RWPE2 (cell line): Measurements from ENCODE around the gene FMN1.

Experiments
- ATAC-seq: fragments of 200-7000 bp; cut with Tn5 transposase; 3 replicates; pipeline ENCODE4 v1.9.1; 2021; ENCODE audit warnings: low read depth
- DNase-seq: peaks from one replicate; pipeline ENCODE4 v3.0.0-alpha.2; 2020; ENCODE audit warnings: low spot score
- H3K27ac ChIP-seq: fragments of 450-650 bp; 2 replicates; pipeline ENCODE4 v1.5.1; 2017; ENCODE audit warnings: mild to moderate bottlenecking; ENCODE audit not compliant: poor library complexity, severe bottlenecking
- H3K27me3 ChIP-seq: fragments of 250-450 bp; sonication (Bioruptor Pico); 2 replicates; pipeline ENCODE4 v1.5.1; 2021; ENCODE audit warnings: mild to moderate bottlenecking, moderate library complexity; ENCODE audit not compliant: insufficient read depth, poor library complexity, severe bottlenecking
- H3K36me3 ChIP-seq: fragments of 250-450 bp; sonication (Bioruptor Pico); 2 replicates; pipeline ENCODE4 v1.5.1; 2020; ENCODE audit warnings: low read depth, mild to moderate bottlenecking, moderate library complexity
- H3K4me1 ChIP-seq: fragments of 250-450 bp; sonication (Bioruptor Pico); 2 replicates; pipeline ENCODE4 v1.5.1; 2021; ENCODE audit warnings: mild to moderate bottlenecking, moderate library complexity; ENCODE audit not compliant: insufficient read depth, poor library complexity, severe bottlenecking
- H3K4me3 ChIP-seq: fragments of 250-450 bp; sonication (Bioruptor Pico); 2 replicates; pipeline ENCODE4 v1.5.1; 2021; ENCODE audit warnings: mild to moderate bottlenecking, moderate library complexity; ENCODE audit not compliant: severe bottlenecking
- H3K9me3 ChIP-seq: fragments of 250-450 bp; sonication (Bioruptor Pico); 2 replicates; pipeline ENCODE4 v1.5.1; 2021; ENCODE audit warnings: mild to moderate bottlenecking, moderate library complexity; ENCODE audit not compliant: severe bottlenecking
- TF ChIP-seq, protein P1 (sequence below): fragments of 450-650 bp; IDR thresholded peaks from one replicate; pipeline ENCODE4 v1.5.1; 2017; ENCODE audit warnings: mild to moderate bottlenecking, moderate library complexity; ENCODE audit not compliant: poor library complexity, severe bottlenecking

The FMN1 gene

DNA sequence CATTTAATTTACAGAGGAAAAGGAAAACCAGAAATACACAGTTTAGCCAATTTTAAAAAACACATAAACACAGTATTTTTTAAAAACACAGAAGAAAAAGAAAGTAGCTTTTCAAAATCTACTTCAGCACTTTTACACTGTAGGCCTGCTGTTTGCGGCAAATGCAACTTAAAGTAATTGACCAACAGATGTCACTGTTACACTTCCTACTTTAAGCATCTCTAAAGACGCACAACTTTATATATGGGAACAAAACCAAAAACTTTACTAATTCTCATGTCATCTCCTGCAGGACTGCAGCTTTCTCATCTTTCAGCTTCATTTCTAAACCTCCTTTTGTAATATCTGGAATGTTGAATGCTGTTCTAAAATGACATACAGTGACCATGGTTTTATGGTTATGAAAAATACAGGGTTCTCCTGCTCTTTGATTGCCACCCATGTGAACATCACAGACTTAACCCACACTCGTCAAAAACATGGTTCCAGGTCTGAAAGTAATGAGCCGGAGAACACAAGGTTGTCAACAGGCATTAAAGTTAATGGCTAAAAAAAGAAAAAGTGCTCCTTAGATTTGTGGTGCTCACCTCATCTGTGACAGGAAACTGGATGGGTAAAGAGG, 107.9 kb downstream of the FMN1 start:
- peaks cover 34% of the 10 kb centered on the region for H3K4me1 ChIP-seq
- ATAC-seq: peak; percentile 62
- H3K36me3 ChIP-seq: no peaks in the 10 kb centered on the region
- H3K27ac ChIP-seq: no peak overlapping the region
- no peak for DNase-seq
- no peak overlapping the region for H3K4me3 ChIP-seq
- no peaks in the 10 kb centered on the region for H3K9me3 ChIP-seq
- TF ChIP-seq, protein P1, sequence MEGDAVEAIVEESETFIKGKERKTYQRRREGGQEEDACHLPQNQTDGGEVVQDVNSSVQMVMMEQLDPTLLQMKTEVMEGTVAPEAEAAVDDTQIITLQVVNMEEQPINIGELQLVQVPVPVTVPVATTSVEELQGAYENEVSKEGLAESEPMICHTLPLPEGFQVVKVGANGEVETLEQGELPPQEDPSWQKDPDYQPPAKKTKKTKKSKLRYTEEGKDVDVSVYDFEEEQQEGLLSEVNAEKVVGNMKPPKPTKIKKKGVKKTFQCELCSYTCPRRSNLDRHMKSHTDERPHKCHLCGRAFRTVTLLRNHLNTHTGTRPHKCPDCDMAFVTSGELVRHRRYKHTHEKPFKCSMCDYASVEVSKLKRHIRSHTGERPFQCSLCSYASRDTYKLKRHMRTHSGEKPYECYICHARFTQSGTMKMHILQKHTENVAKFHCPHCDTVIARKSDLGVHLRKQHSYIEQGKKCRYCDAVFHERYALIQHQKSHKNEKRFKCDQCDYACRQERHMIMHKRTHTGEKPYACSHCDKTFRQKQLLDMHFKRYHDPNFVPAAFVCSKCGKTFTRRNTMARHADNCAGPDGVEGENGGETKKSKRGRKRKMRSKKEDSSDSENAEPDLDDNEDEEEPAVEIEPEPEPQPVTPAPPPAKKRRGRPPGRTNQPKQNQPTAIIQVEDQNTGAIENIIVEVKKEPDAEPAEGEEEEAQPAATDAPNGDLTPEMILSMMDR: peak; percentile 98
- no peaks in the 10 kb centered on the region for H3K27me3 ChIP-seq

DNA sequence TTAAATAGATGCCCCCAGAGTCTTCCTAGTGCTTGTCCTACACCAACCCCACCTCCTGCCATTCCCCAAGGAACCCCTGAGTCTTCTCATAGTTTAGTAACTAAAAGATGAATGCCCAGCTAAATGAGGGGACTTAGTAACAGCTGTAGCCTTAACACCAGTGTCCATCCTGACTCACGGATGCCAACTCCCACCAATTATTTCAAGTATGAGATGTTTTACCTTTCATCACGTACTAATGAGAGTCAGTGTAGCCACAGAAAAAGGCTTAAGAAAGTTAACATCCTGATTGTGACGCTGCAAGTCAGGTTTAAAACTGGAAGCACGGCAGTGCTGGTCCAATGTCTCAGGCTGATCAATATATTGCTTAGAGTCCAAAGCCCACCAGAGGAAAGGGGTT, 109.9 kb downstream of the FMN1 start:
- no peak overlapping the region for H3K4me3 ChIP-seq
- H3K27ac ChIP-seq: no peak overlapping the region
- H3K27me3 ChIP-seq: no peaks in the 10 kb centered on the region
- TF ChIP-seq, protein P1: no peak
- no peak for ATAC-seq
- H3K4me1 ChIP-seq: peaks cover 25% of the 10 kb centered on the region
- no peaks in the 10 kb centered on the region for H3K9me3 ChIP-seq
- DNase-seq: no peak
- no peaks in the 10 kb centered on the region for H3K36me3 ChIP-seq

DNA sequence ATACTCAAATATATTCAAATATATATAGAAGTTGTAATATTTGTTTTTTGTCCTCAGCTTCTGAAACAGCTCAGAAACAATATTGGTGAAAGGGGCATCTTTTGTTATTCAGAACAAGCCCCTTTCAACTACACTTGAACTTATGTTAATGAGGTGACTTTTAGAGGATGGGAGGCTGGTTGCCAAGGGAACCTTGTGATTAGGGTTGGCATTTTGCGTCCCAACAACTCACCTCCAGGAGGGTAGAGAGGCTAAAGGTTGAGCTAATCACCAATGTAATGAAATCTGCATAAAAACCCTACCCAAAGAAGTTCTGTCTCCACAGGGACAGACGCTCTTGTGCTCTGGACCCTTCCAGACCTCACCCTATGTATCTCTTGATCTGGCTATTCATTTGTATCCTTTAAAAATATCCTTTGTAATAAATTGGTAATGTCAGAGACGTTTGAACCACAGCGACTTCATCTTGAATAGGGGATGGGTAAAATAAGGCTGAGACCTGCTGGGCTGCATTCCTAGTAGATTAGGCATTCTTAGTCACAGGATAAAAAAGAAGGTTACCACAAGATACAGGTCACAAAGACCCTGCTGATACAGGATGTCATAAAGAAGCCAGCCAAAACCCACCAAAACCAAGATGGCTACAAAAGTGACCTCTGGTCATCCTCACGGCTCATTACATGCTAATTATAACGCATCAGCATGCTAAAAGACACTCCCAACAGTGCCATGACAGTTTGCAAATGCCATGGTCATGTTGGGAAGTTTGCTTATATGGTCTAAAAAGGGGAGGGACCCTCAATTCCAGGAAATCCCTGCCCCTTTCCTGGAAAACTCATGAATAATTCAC, 111.1 kb downstream of the FMN1 start:
- Histone ChIP-seq H3K27ac (peak overlapping the region; percentile 11), H3K9me3 (no peaks in the 10 kb centered on the region), H3K27me3 (no peaks in the 10 kb centered on the region), H3K4me3 (no peak overlapping the region), H3K36me3 (no peaks in the 10 kb centered on the region), H3K4me1 (peaks cover 20% of the 10 kb centered on the region)
- peak; percentile 73 for ATAC-seq
- TF ChIP-seq, protein P1: no peak
- no peak for DNase-seq

DNA sequence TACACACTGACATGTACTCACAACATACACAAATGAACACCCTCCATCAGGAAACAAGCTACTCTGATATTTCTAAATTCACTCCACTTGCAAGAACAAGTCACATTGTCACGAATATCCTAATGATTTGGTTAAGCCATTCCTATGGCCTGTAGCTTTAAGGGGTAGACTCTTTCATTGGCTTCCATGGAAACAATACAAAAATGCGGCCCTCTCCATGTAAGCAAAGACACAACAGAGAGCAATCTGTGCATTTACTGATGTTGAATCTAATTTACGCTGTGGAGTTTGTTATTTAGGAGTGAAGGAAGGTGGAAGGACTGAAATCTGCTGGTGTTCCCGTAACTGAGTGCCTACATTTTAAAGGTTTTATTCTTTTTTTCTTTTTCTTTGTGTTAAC, 114.5 kb downstream of the FMN1 start:
- H3K4me3 ChIP-seq: no peak overlapping the region
- H3K4me1 ChIP-seq: peaks cover 12% of the 10 kb centered on the region
- no peaks in the 10 kb centered on the region for H3K27me3 ChIP-seq
- no peaks in the 10 kb centered on the region for H3K9me3 ChIP-seq
- ATAC-seq (no peak), DNase-seq (no peak)
- H3K27ac ChIP-seq: no peak overlapping the region
- TF ChIP-seq, protein P1: no peak
- H3K36me3 ChIP-seq: no peaks in the 10 kb centered on the region

DNA sequence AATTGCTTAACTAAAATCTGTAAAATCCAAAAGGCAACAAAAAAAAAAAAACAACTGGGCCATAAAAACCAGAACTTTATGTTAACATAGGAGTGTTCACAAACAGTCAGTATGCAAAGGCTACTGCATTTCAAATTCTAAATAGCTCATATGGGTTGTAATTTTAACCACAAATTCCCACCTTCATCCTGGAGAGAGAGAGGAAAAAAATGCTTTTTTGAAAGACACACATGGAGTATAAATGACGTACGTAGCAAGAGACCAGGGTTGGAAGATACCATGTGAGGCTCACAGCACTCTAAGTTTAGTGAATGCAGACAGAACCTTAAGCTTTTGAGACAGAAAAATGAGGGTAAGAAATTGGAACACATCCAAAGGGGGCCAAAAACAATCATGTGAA, 115.9 kb downstream of the FMN1 start:
- DNase-seq: no peak
- ATAC-seq: no peak
- H3K4me3 ChIP-seq: no peak overlapping the region
- H3K27ac ChIP-seq: no peak overlapping the region
- no peaks in the 10 kb centered on the region for H3K9me3 ChIP-seq
- peaks cover 6% of the 10 kb centered on the region for H3K4me1 ChIP-seq
- no peaks in the 10 kb centered on the region for H3K27me3 ChIP-seq
- no peaks in the 10 kb centered on the region for H3K36me3 ChIP-seq
- TF ChIP-seq, protein P1: no peak
